Hair follicular keratinocyte (primary cell): ENCODE data around the gene DESI2. TPM values are rescaled to one million over a fixed set of nuclear protein-coding genes. Genes with fewer than 3 reads are reported as not detected.

Experiments used
- total RNA-seq: library from RNA; depleted of rRNA; stranded (reverse); fragments of >200 nt; gene quantifications from 2 replicates; pipeline ENCODE4 v1.2.3, GENCODE V29; 2015

Gene DESI2
- 41.1 and 42.8 TPM in 2 replicates for total RNA-seq

GRCh38 chr1:244652623-244653438 is at the start of gene DESI2:
DESI2 (plus strand) TSS chr1:244653126; CDS start chr1:244653314, 188 bp downstream.

Other genes with a start within 250 kb of the DESI2 start
- 39.4 and 42.6 TPM in 2 replicates for gene ADSS2, start 201.2 kb upstream of the DESI2 start, total RNA-seq
- not detected in 2 replicates for gene CATSPERE, start 191.9 kb upstream of the DESI2 start, total RNA-seq
- gene COX20, start 182.5 kb downstream of the DESI2 start, total RNA-seq, result 8.2 and 19.5 TPM in 2 replicates
- 166 and 292 TPM in 2 replicates for gene HNRNPU, start 211.4 kb downstream of the DESI2 start, total RNA-seq